Fibroblast of the conjunctiva (primary cell): ENCODE measurements around the gene CELF5.
"Not testable (repeated sequence)": the region's sequence is repeated elsewhere in the genome, so short reads cannot be mapped to it uniquely, and the experiment has no call there.

Experiments
- DNase-seq: peaks from one replicate; pipeline ENCODE4 v3.0.0-alpha.2; 2010; ENCODE audit warnings: low read depth

Gene CELF5

DNA sequence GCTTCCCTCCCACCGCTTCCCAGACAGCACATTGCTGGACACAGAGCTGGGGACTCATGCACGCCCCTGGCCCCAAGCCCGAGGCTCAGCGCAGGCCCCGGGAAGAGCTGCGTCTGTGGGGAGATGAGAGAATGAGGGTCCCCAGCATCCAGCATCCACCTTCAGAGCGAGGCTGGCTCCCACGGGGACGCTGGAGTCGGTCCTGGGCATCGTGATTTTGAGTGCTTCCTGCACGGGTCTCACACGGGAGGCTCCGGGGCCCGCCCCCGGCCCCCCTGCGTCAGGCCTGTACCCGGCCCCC lies 34.0 kb upstream of the CELF5 start:
- no peak for DNase-seq

DNA sequence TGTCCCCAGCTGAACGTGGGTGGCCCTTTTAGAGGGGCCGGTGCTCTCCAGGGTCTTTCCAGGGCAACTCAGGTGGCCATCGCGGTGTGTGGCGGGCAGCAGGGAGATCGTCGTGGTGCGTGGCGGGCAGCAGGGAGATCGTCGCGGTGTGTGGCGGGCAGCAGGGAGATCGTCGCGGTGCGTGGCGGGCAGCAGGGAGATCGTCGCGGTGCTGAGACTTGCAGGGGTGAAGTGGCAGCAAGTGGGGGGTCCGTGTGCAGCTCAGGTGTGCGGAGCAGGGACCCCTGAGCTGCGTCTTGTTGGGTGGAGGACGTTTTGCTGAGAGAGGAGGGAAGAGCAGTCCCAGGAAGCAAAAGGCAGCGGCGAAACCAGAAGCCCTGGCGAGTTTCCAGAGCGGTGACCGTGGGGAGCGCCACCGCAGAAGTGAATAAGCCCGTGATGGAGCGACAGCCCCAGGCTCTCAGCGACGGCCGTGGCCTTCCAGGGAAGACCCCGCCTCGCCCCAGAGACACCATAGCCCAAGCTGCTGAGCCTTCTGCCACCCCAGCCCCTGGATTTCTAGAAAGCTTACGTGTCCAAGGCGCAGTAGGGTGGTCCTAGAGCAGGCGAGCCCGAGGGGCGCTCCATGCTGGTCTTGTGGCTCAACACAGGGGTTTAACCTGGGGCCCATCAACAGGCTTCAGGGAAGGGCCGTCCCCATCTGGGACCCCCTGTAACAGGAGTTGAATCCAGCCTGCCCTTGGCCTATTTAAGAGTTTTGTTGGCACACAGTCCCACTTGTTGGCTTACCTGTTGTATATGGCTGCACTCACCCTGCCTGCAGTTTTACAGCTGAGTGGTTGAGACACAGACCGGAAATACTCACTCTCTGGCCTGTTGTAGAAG lies 33.3 kb upstream of the CELF5 start:
- no peak for DNase-seq

DNA sequence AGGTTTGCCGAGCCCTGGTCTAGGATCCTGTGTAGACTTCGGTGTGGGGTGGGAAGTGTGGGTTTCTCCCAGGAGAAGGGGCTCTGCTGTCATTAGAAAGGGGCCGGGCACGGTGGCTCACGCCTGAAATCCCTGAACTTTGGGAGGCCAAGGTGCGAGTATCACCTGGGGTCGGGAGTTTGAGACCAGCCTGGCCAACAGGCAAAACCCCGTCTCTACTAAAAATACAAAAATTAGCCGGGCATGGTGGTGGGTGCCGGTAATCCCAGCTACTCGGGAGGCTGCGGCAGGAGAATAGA lies 32.7 kb upstream of the CELF5 start:
- DNase-seq, result not testable (repeated sequence)

DNA sequence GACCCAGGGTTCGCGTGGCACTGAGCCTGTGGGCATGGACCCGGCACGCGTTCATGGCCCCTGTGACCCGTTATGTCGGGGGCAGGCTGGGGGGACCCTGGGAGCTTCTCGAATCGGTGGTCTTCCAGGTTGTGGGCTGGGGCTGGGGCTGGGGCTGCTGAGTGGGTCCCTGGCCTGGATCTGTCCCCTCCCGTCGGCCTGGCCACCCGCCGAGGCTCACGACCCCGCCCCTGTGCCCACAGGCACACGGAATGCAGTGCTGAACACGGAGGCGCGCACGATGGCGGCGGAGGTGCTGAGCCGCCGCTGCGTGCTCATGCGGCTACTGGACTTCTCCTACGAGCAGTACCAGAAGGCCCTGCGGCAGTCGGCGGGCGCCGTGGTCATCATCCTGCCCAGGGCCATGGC lies 32.2 kb upstream of the CELF5 start:
- DNase-seq, result no peak

DNA sequence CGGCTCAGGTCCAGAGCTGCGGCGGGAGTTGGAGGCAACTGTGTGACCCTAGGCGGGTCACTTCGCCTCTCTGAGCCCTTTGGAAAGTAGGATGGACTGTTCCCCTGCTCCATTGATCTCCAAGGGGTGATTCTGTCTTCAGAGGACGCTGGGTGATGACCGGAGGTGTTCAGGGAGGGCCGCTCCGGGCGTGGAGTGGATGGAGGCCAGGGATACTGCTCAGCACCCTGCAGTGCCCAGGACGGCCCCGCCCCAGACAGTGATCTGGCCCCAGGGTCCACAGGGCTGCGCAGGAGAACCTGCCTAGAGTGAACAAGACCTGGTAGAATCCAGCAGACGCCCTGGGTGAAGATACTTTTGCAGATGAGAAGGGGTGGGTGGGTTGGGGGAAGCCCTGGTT lies 31.8 kb upstream of the CELF5 start:
- DNase-seq, result no peak

DNA sequence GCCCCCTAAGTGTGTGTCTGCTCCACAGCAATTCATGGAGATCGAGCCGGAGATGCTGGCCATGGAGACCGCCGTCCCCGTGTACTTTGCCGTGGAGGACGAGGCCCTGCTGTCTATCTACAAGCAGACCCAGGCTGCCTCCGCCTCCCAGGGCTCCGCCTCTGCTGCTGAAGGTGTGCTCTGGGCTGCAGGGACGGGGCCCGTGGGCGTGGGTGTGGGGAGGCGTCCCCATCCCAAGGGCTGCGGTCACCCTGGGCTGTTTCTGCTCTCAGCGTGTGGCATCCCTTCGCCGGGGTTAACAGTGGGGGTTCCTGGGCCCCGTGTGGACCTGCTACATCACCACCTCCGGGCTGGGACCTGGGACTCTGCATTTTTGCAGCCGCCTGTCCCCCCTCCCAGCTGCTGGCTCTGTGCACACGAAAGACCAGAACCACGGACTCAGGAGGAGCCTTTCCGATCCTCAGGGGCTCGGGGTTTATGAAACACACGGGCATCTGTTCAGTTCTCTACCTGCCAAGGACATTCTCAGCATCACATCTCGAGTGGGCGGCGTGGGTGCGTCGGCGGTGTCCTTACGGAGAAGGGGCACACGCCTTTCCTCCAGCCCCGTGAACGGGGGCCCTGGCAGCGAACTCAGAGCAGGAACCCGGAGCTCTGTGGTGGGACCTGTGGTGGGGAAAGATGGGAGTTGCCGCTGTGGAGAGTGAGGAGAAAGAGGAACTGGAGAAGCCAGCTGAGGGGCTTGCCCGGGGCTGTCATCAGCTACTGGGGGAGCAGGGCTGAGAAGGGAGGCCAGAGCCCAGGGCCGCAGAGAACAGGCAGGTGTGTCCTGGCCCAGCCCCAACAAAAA lies 31.0 kb upstream of the CELF5 start:
- DNase-seq, result no peak

DNA sequence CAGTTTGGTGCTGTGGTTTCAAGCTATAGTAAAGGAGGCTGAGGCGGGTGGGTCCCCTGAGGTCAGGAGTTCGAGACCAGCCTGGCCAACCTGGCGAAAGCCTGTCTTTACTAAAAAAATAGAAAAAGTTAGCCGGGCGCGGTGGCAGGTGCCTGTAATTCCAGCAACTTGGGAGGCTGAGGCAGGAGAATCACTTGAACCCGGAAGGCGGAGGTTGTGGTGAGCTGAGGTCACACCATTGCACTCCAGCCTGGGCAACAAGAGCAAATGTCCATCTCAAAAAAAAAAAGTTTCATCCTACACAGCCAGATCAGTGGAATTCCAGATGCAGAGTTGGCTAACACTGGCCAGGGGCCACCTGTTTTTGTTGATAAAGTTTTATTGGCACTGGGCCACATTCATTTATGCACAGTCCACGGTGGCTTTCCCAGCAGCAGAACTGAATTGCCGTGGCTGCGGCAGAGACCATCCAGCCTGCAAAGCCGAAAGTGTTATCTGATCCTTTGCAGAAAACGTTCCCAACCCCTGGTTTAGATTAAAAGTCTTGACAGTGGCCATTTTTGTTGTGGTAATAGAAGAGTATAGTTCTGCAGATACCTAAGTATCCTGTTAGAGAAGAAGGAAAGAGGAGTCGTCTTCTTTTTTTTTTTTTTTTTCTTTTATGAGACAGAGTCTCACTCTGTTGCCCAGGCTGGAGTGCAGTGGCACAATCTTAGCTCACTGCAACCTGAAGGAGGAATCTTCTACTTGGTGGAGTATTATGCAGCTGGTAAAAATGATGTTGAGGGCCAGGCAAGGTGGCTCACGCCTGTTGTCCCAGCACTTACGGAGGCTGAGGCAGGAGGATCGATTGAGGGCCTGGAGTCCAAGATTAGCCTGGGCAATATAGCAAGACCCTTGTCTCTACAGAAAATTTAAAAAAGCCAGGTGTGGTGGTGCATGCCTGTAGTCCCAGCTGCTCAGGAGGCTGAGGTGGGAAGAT lies 30.1 kb upstream of the CELF5 start:
- no peak for DNase-seq

DNA sequence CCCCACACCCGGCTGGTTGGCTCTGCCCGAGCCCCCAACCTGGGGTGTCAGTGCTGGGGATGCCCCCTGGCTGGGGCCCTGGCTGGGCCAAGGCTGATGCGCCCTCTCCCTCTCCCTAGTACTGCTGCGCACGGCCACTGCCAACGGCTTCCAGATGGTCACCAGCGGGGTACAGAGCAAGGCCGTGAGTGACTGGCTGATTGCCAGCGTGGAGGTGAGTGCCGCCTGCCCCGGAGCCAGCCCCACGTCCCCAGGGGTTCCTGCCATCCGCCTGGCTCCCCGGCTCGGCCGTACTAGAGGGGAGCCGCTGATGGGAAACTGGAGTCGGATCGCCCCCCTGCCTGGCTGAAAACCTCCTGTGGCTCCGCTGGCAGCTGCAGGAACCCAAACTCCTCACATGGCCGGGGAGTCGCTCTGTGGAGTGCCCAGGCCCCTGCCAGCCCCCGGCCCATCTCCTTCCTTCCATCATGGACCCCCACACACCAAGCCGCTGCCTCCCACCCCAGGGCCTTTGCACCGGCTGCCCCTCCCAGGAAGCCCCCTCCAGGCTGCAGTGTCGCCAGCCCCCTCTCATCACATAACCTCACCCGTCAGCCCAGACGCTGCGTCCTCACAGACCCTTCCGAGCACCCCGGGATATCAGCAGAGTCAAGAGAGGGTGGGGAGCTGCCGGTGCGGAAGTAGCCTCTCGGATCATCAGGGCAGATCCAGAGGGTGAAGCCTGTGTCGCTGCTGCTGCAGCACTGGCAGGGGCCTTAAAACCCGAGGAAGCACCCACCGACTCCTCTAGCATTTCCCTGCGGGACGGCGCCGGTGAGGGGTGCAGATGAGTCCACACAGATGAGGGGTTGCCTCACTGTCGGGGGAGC lies 28.2 kb upstream of the CELF5 start:
- DNase-seq, result no peak

DNA sequence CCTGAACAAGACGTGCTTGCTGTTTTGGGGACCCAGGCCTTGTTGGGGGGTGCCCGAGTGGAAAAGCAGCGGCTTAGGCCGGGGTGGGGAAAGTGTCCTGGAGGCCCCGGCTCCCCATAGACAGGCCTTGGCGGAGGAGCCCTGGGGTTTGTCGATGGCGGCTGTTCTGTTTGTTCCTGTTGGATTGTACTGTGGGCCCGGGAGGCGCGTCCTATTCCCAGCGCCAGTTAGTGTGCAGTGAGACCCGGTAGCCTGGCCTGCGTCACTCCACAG lies 27.6 kb upstream of the CELF5 start:
- no peak for DNase-seq

DNA sequence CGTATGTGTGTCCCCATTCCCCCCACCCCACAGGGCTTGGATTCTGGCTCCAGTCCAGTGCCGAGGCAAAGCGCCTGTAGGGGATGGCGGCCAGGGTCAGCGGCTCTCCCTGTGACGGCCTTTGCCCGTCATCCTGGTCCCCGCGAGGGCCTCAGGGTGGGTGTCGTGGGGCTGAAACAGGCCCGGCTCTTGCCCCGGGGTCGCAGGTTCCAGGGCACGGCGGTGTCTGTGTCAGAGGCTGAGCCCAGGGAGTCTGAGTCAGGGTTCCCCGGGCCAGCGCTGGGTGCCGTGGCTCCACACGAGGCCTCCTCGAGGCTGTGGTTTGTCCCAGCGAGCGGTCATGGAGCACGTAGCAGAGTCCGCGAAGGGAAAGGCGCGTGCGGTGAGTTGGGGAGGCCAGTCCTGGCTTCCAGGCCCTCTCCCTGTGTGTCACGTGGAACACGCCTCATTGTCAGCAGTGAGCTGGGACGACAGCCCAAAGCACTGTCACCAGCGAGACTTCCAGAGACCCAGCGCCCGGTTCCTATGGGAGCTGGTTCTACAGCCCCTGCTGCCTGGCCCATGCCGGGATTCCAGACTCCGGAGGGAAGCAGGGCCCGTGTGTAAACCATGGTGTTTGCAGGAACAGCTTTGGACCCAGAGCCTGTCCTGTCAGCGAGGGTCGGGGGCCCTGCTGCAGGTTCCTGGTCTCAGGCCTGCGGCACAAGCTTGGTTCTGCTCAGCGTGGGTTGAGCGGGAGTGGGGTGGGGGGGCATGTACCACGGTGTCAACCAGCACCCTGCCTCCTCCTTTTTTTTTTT lies 25.4 kb upstream of the CELF5 start:
- DNase-seq, result no peak

DNA sequence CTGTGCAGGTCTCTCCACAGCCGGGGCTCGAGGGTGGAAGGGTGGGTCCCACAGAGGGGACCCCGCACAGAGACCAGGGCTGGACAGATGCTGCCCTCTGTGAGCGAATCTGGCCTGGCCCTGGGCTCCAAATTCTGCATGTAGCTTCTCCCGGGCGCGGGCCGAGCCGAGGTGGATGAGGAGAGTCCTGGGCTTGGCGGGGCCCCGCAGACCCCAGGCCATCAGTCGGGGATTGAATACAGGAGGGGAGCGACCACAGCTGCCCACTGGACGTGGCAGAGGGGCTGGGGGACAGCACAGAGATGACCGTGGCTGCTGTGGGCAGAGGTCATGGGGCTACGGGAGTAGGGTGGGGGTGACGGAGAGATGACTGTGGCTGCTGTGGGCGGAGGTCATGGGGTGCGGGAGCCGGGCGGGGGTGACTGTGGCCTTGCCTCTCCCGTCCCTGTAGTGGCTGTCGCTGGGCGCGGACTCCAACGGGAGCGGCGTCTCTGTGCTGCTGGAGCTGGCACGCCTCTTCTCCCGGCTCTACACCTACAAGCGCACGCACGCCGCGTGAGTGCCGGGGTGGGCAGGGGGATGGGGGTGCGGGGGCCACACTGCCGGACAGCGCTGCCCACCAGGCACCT lies 23.3 kb upstream of the CELF5 start:
- no peak for DNase-seq

DNA sequence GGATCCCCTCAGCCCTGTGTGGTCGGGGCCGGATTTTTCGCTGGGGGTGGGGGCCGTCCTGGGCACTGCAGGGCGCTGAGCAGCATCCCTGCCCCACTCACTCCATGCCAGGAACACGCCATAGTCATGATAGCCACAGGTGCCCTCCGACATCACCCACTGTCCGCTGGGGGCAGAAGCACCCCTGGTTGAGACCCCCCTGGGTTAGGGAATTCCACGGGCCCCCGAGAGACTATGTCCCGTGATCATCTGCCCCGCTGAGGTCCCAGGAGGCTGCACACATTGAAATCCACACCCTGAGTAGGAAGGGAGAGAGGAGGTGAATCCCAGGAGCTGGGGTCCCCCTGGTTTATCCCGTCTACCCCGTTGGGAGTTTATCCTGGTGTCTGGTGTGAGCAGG lies 22.6 kb upstream of the CELF5 start:
- no peak for DNase-seq

DNA sequence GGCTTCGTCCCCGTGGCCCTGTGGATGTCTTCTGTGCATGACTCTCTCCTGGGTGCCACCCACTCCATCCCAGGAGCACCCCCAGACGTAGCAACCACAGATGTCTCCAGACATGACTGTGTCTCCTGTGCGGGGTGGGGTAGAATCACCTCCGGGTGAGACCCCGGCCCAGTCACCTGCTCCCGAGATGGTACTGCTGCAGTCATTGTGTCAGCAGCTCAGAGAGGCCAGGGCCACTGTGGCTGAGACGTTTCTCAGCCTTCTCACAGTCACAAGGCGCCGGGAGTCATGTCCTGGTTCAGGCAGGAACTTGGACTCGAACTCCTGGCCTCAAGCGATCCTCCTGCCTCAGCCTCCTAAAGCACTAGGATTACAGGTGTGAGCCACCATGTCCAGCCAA lies 22.1 kb upstream of the CELF5 start:
- DNase-seq, result no peak

DNA sequence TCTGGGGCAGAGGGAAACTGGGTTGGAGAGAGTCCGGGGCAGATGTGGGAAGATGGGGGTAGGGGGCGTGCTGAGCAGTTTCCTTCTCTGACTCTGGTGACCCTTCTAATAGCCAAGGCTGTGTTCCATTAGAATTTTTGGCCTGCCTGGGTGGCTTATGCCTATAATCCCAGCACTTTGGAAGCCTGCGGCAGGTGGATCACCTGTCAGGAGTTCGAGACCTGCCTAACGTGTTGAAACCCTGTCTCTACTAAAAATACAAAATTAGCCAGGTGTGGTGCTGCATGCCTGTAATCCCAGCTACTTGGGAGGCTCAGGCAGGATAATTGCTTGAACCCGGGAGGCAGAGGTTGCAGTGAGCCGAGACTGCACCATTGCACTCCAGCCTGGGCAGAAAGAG lies 21.6 kb upstream of the CELF5 start:
- DNase-seq, result not testable (repeated sequence)

DNA sequence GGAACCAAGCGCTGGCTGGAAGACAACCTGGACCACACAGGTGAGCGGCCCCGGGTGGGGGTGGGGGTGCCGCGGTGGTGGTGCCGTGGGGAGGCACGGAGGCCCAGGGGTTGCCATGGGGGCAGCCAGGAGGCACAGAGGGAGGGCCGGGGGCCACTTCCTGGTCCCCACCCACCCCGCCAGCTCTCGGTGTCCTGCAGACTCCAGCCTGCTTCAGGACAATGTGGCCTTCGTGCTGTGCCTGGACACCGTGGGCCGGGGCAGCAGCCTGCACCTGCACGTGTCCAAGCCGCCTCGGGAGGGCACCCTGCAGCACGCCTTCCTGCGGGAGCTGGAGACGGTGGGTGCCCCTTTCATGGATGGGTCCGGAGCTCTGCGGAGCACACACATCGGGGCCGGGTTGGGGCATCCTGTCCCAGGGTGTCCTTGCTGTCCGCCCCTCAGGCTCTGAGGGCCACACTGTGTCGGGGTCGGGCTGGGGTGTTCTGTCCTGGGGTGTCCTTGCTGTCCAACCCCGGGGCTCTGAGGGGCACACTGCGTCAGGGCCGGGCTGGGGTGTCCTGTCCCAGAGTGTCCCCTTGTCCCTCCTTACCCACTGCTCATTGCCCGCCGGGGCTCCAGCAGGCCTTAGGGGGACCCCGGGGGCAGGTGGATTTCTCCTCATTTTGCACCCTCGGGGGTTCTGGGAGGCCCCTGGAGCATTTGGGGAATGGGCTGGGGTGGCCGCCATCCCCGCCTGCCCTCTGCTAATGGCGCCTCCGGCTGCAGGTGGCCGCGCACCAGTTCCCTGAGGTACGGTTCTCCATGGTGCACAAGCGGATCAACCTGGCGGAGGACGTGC lies 20.4 kb upstream of the CELF5 start:
- DNase-seq, result no peak

DNA sequence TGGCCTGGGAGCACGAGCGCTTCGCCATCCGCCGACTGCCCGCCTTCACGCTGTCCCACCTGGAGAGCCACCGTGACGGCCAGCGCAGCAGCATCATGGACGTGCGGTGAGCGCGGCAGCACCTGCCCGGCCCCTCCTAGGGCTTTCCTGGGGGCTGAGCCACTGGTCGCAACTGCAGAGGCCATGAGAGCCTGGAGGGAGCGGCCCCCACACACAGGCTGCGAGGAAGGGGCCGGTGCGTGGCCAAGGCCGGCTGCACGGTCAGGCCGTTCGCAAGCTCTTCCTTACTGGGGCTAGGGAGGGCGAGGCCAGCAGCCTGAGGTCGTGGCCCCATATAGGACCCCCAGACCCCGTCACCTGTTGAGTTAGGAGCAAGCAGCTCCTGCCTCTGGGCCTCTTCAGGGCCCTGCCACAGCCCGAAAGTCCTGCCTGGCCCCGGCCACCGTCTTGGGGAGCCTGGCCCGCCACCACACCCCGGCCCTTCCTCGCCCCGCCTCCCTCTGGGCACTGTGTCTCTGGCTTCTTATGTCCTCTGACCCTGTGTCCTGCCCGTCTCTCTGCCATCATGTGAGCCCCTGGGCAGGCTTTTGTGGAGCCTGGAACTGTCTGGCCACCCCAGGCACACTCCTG lies 19.7 kb upstream of the CELF5 start:
- no peak for DNase-seq

DNA sequence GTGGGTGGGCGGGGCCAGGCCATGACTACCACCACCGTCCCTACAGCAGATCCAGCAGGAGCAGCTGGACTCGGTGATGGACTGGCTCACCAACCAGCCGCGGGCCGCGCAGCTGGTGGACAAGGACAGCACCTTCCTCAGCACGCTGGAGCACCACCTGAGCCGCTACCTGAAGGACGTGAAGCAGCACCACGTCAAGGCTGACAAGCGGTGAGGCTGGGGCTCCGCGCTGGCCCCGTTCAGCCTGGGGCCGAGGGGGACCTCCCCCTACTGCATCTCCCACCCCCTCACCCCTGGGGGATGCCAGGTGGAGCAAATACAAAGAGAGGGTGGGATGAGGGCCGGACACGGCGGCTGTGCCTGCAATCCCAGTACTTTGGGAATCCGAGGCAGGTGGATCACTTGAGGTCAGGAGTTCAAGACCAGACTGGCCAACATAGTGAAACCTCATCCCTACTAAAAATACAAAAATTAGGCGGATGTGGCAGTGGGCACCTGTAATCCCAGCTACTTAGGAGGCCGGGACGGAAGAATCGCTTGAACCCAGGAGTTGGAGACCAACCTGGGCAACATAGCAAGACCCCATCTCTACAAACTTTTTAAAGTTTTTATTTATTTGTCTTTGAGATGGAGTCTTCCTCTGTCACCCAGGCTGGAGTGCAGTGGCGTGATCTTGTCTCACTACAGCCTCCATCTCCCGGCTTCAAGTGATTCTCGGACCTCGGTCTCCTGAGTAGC lies 18.1 kb upstream of the CELF5 start:
- DNase-seq, result no peak
